ENCODE results near the gene SHB. TPM values are rescaled to one million over a fixed set of nuclear protein-coding genes. Genes with fewer than 3 reads are reported as not detected.

Gene SHB
- total RNA-seq, 1 experiment from 2014 or later = 12.2 TPM

DNA sequence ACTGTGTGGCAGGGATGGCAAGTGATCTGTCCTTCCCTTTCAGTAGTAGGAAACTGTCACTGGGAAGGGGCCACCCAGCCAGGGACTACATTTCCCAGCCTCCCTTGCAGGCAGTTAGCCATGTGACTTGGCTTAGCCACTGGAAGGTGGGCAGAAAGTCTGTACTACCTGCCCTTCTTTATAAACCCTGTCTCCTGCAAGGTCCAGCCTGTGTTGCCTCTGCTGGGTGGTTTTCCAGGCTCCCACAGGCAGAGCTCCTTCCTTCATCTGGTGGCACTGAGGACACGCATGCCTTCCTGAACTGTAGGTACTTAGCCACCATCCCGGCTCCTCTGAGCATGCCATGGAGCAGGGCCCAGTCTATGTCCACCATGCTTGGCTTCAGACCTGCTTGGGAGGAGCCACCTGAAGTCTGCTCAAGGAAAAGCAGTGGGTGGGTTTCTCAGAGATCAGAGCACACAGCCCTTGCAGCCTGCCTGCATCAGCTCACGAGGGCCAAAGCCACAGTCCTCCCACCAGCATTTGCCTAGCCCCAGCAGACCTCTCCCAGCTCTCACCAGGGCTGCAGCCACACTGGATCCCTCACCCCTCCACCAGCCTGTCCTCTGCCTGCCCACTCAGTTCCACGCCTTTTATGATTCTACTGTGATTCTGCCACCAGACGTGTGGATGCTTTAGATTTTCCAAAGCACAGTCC, 148.4 kb downstream of the SHB start (continued):
- TF ChIP-seq, protein P1, sequence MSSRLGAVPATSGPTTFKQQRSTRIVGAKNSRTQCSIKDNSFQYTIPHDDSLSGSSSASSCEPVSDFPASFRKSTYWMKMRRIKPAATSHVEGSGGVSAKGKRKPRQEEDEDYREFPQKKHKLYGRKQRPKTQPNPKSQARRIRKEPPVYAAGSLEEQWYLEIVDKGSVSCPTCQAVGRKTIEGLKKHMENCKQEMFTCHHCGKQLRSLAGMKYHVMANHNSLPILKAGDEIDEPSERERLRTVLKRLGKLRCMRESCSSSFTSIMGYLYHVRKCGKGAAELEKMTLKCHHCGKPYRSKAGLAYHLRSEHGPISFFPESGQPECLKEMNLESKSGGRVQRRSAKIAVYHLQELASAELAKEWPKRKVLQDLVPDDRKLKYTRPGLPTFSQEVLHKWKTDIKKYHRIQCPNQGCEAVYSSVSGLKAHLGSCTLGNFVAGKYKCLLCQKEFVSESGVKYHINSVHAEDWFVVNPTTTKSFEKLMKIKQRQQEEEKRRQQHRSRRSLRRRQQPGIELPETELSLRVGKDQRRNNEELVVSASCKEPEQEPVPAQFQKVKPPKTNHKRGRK (CRISPR knock-in tag; IDR thresholded peaks at IDR 0.05; ENCODE audit: borderline replicate concordance) = no peak
- TF ChIP-seq, protein P2, sequence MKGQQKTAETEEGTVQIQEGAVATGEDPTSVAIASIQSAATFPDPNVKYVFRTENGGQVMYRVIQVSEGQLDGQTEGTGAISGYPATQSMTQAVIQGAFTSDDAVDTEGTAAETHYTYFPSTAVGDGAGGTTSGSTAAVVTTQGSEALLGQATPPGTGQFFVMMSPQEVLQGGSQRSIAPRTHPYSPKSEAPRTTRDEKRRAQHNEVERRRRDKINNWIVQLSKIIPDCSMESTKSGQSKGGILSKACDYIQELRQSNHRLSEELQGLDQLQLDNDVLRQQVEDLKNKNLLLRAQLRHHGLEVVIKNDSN (CRISPR knock-in tag; IDR thresholded peaks at IDR 0.05) = peak; percentile 95
- no peak for TF ChIP-seq ZNF263 (CRISPR knock-in tag; IDR thresholded peaks at IDR 0.05; ENCODE audit: low read depth)
- TF ChIP-seq IRF2 (CRISPR knock-in tag; IDR thresholded peaks at IDR 0.05; ENCODE audit: borderline replicate concordance, low read depth) = no peak
- TF ChIP-seq, protein P3, sequence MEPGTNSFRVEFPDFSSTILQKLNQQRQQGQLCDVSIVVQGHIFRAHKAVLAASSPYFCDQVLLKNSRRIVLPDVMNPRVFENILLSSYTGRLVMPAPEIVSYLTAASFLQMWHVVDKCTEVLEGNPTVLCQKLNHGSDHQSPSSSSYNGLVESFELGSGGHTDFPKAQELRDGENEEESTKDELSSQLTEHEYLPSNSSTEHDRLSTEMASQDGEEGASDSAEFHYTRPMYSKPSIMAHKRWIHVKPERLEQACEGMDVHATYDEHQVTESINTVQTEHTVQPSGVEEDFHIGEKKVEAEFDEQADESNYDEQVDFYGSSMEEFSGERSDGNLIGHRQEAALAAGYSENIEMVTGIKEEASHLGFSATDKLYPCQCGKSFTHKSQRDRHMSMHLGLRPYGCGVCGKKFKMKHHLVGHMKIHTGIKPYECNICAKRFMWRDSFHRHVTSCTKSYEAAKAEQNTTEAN (CRISPR knock-in tag; IDR thresholded peaks at IDR 0.05) = no peak
- TF ChIP-seq PRRX2 (CRISPR knock-in tag; IDR thresholded peaks at IDR 0.05) = no peak

DNA sequence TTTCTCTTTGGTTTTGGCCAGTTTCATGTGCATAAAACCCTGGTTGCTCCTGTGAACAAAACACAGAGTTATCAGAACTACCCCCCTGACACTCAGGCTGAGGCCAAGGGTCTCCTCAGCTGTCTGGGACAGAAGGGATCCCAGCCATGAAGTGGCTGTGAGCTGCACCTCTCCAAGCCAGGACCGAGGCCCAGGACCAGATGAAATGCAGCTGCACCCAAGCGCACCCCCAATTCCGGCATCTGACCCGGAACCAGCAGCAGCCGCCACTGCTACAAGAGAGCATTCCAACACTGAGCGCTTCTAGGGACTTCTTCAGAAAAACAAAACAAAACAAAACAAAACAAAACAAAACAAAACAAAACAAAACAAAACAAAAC, 149.1 kb downstream of the SHB start:
- Mint-ChIP-seq H3K27me3 (ENCODE audit: low read depth) (no peaks in the 10 kb centered on the region; the same call in 1 of the 2 replicates), H3K36me3 (no peaks in the 10 kb centered on the region; the same call in 1 of the 2 replicates), H3K4me3 (no peak overlapping the region), H3K4me1 (peaks cover 42% of the 10 kb centered on the region), H3K9me3 (no peaks in the 10 kb centered on the region), H3K27ac (peak overlapping the region; percentile 23; the same call in 1 of the 2 replicates)
- CTCF ChIA-PET = no interaction called here
- no peak for DNase-seq (ENCODE audit: low spot score)
- POLR2A ChIA-PET = no interaction called here
- TF ChIP-seq OVOL2 (CRISPR knock-in tag; IDR thresholded peaks at IDR 0.05; ENCODE audit: borderline replicate concordance) (no peak), ZBTB21 (CRISPR knock-in tag; IDR thresholded peaks at IDR 0.05; ENCODE audit: borderline replicate concordance) (no peak), ZNF121 (CRISPR knock-in tag; IDR thresholded peaks at IDR 0.05) (no peak), NFATC4 (CRISPR knock-in tag; IDR thresholded peaks at IDR 0.05) (no peak), MYBL2 (CRISPR knock-in tag; IDR thresholded peaks at IDR 0.05) (no peak), NR2C2 (CRISPR knock-in tag; IDR thresholded peaks at IDR 0.05) (no peak), SOX15 (CRISPR knock-in tag; IDR thresholded peaks at IDR 0.05) (no peak), ZNF263 (CRISPR knock-in tag; IDR thresholded peaks at IDR 0.05; ENCODE audit: low read depth) (no peak), CREM (CRISPR knock-in tag; IDR thresholded peaks at IDR 0.05) (no peak)
- TF ChIP-seq, protein P4, sequence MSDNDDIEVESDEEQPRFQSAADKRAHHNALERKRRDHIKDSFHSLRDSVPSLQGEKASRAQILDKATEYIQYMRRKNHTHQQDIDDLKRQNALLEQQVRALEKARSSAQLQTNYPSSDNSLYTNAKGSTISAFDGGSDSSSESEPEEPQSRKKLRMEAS (CRISPR knock-in tag; IDR thresholded peaks at IDR 0.05) = no peak
- TF ChIP-seq, protein P5, sequence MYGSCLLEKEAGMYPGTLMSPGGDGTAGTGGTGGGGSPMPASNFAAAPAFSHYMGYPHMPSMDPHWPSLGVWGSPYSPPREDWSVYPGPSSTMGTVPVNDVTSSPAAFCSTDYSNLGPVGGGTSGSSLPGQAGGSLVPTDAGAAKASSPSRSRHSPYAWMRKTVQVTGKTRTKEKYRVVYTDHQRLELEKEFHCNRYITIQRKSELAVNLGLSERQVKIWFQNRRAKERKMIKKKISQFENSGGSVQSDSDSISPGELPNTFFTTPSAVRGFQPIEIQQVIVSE (CRISPR knock-in tag; IDR thresholded peaks at IDR 0.05; ENCODE audit: borderline replicate concordance) = no peak
- TF ChIP-seq, protein P6, sequence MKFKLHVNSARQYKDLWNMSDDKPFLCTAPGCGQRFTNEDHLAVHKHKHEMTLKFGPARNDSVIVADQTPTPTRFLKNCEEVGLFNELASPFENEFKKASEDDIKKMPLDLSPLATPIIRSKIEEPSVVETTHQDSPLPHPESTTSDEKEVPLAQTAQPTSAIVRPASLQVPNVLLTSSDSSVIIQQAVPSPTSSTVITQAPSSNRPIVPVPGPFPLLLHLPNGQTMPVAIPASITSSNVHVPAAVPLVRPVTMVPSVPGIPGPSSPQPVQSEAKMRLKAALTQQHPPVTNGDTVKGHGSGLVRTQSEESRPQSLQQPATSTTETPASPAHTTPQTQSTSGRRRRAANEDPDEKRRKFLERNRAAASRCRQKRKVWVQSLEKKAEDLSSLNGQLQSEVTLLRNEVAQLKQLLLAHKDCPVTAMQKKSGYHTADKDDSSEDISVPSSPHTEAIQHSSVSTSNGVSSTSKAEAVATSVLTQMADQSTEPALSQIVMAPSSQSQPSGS (CRISPR knock-in tag; IDR thresholded peaks at IDR 0.05; ENCODE audit: borderline replicate concordance, low read depth) = no peak
- TF ChIP-seq, protein P7, sequence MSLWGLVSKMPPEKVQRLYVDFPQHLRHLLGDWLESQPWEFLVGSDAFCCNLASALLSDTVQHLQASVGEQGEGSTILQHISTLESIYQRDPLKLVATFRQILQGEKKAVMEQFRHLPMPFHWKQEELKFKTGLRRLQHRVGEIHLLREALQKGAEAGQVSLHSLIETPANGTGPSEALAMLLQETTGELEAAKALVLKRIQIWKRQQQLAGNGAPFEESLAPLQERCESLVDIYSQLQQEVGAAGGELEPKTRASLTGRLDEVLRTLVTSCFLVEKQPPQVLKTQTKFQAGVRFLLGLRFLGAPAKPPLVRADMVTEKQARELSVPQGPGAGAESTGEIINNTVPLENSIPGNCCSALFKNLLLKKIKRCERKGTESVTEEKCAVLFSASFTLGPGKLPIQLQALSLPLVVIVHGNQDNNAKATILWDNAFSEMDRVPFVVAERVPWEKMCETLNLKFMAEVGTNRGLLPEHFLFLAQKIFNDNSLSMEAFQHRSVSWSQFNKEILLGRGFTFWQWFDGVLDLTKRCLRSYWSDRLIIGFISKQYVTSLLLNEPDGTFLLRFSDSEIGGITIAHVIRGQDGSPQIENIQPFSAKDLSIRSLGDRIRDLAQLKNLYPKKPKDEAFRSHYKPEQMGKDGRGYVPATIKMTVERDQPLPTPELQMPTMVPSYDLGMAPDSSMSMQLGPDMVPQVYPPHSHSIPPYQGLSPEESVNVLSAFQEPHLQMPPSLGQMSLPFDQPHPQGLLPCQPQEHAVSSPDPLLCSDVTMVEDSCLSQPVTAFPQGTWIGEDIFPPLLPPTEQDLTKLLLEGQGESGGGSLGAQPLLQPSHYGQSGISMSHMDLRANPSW (CRISPR knock-in tag; conservative IDR thresholded peaks at IDR 0.05; ENCODE audit: low read depth) = no peak
- ATAC-seq = no peak

Measured in WTC11 (cell line).